ENCODE results near the gene ARL13A.
"Not testable (repeated sequence)": the region's sequence is repeated elsewhere in the genome, so short reads cannot be mapped to it uniquely, and the experiment has no call there.

ARL13A gene

GRCh38 chrX:100969408-100969807 lies at the start of gene ARL13A:
Gene ARL13A (plus strand): TSS chrX:100969708. CDS start chrX:100973690, 3,982 bp downstream.
- no peak for DNase-seq

- no peak for DNase-seq
Measured at GRCh38 chrX:100924375-100924774, 45.1 kb upstream of the ARL13A start.

GRCh38 chrX:100926453-100926852 lies 43.1 kb upstream of the ARL13A start:
- DNase-seq: no peak

- no peak for DNase-seq
Measured at GRCh38 chrX:100928660-100929613, 40.6 kb upstream of the ARL13A start, which contains the start of gene XKRX. Gene XKRX (minus strand): TSS chrX:100928917. CDS start chrX:100928304, 613 bp downstream.

- DNase-seq: no peak
Measured at GRCh38 chrX:100931218-100931924, 38.1 kb upstream of the ARL13A start.

GRCh38 chrX:100931925-100932285 lies 37.6 kb upstream of the ARL13A start:
- DNase-seq: no peak

- no peak for DNase-seq
Measured at GRCh38 chrX:100935767-100936166, 33.7 kb upstream of the ARL13A start.

- no peak for DNase-seq
Measured at GRCh38 chrX:100939333-100939732, 30.2 kb upstream of the ARL13A start.

- DNase-seq: no peak
Measured at GRCh38 chrX:100944601-100945000, 24.9 kb upstream of the ARL13A start.

- DNase-seq: no peak
Measured at GRCh38 chrX:100946299-100946927, 23.1 kb upstream of the ARL13A start.

- no peak for DNase-seq
Measured at GRCh38 chrX:100948557-100948956, 21.0 kb upstream of the ARL13A start.

- no peak for DNase-seq
Measured at GRCh38 chrX:100962811-100963210, 6.7 kb upstream of the ARL13A start.

- DNase-seq: no peak
Measured at GRCh38 chrX:100964362-100964761, 5.1 kb upstream of the ARL13A start.

- DNase-seq: no peak
Measured at GRCh38 chrX:100969936-100970335, 428 bp downstream of the ARL13A start.

- DNase-seq: no peak
Measured at GRCh38 chrX:100973411-100973810, 3.9 kb downstream of the ARL13A start.

- DNase-seq: no peak
Measured at GRCh38 chrX:100975212-100975611, 5.7 kb downstream of the ARL13A start.

GRCh38 chrX:100976211-100976610 lies 6.7 kb downstream of the ARL13A start:
- no peak for DNase-seq

- DNase-seq: peak; percentile 1
Measured at GRCh38 chrX:100979881-100980607, 10.5 kb downstream of the ARL13A start.

- peak; percentile 3 for DNase-seq
Measured at GRCh38 chrX:100980608-100981497, 11.3 kb downstream of the ARL13A start.

- not testable (repeated sequence) for DNase-seq
Measured at GRCh38 chrX:100981498-100981845, 12.0 kb downstream of the ARL13A start.

- DNase-seq: no peak
Measured at GRCh38 chrX:100984818-100985217, 15.3 kb downstream of the ARL13A start.

- DNase-seq: no peak
Measured at GRCh38 chrX:100990139-100990538, 20.6 kb downstream of the ARL13A start.

Data from fibroblast of upper back skin (primary cell).